Lower leg skin (tissue), 3 donors: ENCODE results near the gene PAK6.

Experiments used
- POLR2A ChIP-seq, 2 donors: fragments of 450-650 bp; IDR thresholded peaks; one replicate each; pipeline ENCODE4 v1.6.1; 2016 to 2017; ENCODE audit warnings: antibody characterized with exemption in 2 of 2, mild to moderate bottlenecking in 1 of 2, moderate library complexity in 1 of 2
- TF ChIP-seq, protein P1 (sequence below), 3 donors: fragments of 450-650 bp; IDR thresholded peaks; one replicate each; pipeline ENCODE4 v1.5.1; 2016; ENCODE audit warnings: antibody characterized with exemption in 3 of 3, mild to moderate bottlenecking in 3 of 3, moderate library complexity in 2 of 3

DNA sequence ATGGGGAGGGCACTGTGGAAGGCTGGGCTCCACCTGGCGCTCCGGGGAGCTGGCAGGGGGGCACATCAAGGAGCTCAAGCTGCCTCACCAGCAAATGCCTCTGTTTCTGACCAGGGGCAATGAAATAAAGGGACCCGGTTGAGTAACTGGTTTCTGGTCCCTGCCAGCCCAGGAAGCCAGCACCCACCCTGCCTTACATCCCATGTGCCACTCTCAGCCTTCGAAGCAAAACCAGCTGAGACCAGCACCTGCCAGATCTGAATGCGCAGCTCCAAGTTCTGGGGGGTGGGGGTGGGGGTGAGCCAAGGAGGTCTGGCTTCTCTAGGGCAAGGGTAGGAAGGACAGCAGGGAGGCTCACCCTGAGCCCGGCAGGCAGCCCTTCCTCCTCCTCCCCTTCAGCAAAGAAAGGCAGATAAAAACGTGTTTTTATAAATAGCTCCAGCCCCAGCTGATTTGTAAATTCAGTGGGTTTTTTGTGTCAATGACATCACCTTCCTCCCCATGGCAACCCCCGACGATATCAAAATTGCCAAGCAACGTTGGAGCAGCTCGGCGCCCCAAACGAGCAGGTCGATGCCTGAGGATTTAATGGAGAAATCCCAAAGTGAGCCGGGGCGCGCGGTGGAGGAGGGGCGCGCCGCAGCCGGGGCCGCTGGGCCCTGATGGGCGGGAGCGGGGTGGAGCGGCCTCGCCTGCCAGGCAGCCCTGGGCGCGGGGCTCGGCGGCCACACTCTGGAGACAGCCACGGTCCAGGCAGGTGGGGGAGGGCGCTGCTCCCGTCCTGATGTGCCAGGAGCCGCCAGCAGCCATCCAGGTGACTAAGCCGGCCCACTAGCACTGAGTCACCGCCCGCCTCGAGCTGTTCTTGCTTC is at the start of gene PAK6:
- TF ChIP-seq POLR2A (IDR thresholded peaks at IDR 0.05), result no peak
- TF ChIP-seq, protein P1, sequence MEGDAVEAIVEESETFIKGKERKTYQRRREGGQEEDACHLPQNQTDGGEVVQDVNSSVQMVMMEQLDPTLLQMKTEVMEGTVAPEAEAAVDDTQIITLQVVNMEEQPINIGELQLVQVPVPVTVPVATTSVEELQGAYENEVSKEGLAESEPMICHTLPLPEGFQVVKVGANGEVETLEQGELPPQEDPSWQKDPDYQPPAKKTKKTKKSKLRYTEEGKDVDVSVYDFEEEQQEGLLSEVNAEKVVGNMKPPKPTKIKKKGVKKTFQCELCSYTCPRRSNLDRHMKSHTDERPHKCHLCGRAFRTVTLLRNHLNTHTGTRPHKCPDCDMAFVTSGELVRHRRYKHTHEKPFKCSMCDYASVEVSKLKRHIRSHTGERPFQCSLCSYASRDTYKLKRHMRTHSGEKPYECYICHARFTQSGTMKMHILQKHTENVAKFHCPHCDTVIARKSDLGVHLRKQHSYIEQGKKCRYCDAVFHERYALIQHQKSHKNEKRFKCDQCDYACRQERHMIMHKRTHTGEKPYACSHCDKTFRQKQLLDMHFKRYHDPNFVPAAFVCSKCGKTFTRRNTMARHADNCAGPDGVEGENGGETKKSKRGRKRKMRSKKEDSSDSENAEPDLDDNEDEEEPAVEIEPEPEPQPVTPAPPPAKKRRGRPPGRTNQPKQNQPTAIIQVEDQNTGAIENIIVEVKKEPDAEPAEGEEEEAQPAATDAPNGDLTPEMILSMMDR (IDR thresholded peaks at IDR 0.05), result no peak
